HFFc6 (cell line): ENCODE results near the gene HGFAC. TPM values are rescaled to one million over a fixed set of nuclear protein-coding genes. Genes with fewer than 3 reads are reported as not detected.

ENCODE experiments used
- DNase-seq: peaks from one replicate; pipeline ENCODE4 v3.0.0-alpha.2; 2018
- H3K27ac Mint-ChIP-seq: 2 replicates; pipeline ENCODE4 v1.8.0; 2020; ENCODE audit warnings: mild to moderate bottlenecking, mixed read lengths
- H3K27me3 Mint-ChIP-seq: 2 replicates; pipeline ENCODE4 v1.8.0; 2021; ENCODE audit warnings: mild to moderate bottlenecking, moderate library complexity, mixed read lengths; ENCODE audit not compliant: insufficient read depth
- H3K36me3 Mint-ChIP-seq: 2 replicates; pipeline ENCODE4 v1.8.0; 2021; ENCODE audit warnings: low read depth, mixed read lengths
- H3K4me1 Mint-ChIP-seq: 2 replicates; pipeline ENCODE4 v1.8.0; 2020; ENCODE audit warnings: low read depth, mixed read lengths
- H3K4me3 Mint-ChIP-seq: 2 replicates; pipeline ENCODE4 v1.8.0; 2020; ENCODE audit warnings: mild to moderate bottlenecking, moderate library complexity, mixed read lengths
- H3K9me3 Mint-ChIP-seq: 2 replicates; pipeline ENCODE4 v1.8.0; 2020; ENCODE audit warnings: mild to moderate bottlenecking, mixed read lengths
- total RNA-seq, 6 experiments: library from RNA; stranded (reverse); fragmentation: NEBNext Ultra II Directional; extraction: Animal tissue kit (Norgen Biotek cat#: 25700); gene quantifications; 2 replicates in 1 of 6; 3 replicates in 5 of 6; pipeline ENCODE4 v1.2.3, GENCODE V29; 2021
- TF ChIP-seq, protein P1 (sequence below): fragments of 200-600 bp; sonication (generic); IDR thresholded peaks from 2 replicates; pipeline ENCODE4 v1.5.0; 2021; ENCODE audit warnings: antibody characterized with exemption, mild to moderate bottlenecking

HGFAC gene
- total RNA-seq, 6 experiments from 2014 or later, result 0.07 TPM; not detected in 5

DNA sequence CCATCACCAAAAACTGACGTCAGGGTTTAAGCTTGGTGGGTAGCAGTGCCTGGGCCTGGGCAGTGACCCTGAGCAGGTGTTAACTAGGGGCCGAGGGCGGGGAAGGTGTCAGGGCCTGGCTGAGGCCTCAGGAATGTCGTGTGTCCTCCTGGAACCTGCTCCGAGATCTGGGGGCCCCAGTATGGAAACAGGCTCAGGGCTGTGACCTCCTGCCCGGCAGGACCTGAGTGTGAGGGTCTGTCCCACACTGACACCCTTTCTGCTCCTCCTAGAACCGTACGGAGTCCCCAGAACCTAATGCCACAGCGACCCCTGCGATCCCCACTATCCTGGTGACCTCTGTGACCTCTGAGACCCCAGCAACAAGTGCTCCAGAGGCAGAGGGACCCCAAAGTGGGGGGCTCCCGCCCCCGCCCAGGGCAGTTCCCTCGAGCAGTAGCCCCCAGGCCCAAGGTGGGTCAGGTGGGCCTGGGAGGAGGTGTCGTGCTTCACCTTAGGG is 741 bp downstream of the HGFAC start:
- no peak for DNase-seq

DNA sequence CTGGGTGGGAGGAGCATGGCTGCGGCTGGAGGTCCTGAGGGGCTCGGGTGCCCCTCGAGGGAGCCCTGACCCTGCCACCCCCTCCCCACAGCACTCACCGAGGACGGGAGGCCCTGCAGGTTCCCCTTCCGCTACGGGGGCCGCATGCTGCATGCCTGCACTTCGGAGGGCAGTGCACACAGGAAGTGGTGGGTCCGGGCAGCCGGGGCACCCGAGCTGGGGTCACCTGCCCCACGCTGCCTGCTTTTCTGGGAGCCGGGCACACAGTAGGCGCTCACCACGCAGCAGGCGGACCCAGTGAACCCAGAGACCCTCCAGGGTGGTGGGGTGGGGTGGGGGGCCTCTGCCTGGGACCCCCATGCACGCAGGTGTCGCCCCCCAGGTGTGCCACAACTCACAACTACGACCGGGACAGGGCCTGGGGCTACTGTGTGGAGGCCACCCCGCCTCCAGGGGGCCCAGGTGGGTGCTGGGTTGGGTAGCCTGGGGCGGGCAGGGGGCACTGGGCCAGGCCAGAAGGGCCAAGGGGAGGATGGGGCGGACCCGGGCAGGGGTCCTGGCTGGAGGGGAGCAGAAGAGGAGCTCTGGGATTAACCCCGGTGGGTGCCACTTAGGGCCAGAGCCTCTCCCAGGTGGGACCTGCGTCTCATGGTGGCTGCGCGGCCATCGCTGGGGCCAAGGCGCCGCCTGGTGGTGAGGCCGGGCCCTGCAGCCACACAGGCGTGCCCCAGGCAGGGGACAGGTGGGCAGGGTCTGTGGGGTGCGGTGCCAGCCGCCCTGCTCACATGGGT is 1.4 kb downstream of the HGFAC start:
- Mint-ChIP-seq H3K9me3 (no peaks in the 10 kb centered on the region), H3K4me1 (0 out of 2 replicates have a peak, but pooled peaks cover 6% of the 10 kb centered on the region), H3K27me3 (no peaks in the 10 kb centered on the region), H3K27ac (no peak overlapping the region), H3K36me3 (no peaks in the 10 kb centered on the region), H3K4me3 (no peak overlapping the region)
- TF ChIP-seq, protein P1, sequence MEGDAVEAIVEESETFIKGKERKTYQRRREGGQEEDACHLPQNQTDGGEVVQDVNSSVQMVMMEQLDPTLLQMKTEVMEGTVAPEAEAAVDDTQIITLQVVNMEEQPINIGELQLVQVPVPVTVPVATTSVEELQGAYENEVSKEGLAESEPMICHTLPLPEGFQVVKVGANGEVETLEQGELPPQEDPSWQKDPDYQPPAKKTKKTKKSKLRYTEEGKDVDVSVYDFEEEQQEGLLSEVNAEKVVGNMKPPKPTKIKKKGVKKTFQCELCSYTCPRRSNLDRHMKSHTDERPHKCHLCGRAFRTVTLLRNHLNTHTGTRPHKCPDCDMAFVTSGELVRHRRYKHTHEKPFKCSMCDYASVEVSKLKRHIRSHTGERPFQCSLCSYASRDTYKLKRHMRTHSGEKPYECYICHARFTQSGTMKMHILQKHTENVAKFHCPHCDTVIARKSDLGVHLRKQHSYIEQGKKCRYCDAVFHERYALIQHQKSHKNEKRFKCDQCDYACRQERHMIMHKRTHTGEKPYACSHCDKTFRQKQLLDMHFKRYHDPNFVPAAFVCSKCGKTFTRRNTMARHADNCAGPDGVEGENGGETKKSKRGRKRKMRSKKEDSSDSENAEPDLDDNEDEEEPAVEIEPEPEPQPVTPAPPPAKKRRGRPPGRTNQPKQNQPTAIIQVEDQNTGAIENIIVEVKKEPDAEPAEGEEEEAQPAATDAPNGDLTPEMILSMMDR, result peak; percentile 100
- DNase-seq, result no peak

More for the DNA sequence above, 741 bp downstream of the HGFAC start:
- Mint-ChIP-seq H3K4me3 (no peak overlapping the region), H3K27ac (no peak overlapping the region), H3K9me3 (no peaks in the 10 kb centered on the region), H3K27me3 (no peaks in the 10 kb centered on the region), H3K4me1 (0 out of 2 replicates have a peak, but pooled peaks cover 9% of the 10 kb centered on the region), H3K36me3 (no peaks in the 10 kb centered on the region)
- TF ChIP-seq, protein P1, result no peak

DNA sequence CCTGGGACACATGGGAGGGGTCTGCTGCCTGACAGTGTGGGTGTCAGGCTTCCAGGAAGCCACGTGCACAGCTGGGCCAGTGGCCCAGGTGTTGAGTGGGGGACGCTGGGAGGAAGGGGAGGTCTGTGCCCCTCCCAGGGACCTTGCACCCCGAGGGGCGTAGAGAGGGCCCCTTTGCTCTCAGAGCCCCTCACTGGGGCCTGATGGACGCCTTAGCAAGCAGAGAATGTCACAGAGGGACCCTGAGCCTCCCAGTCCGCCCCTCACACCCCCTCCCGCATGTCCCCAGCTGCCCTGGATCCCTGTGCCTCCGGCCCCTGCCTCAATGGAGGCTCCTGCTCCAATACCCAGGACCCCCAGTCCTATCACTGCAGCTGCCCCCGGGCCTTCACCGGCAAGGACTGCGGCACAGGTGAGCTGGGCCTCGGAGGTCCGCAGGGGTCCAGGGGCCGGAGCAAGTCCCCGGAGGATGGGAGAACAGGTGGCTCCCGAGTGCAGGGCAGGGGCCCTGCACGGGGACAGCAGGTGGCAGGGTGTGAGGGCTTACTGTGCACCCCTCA is 2.1 kb downstream of the HGFAC start:
- Mint-ChIP-seq H3K4me1 (0 out of 2 replicates have a peak, but pooled peaks cover 6% of the 10 kb centered on the region), H3K36me3 (no peaks in the 10 kb centered on the region), H3K27me3 (no peaks in the 10 kb centered on the region), H3K9me3 (no peaks in the 10 kb centered on the region), H3K27ac (no peak overlapping the region), H3K4me3 (no peak overlapping the region)
- DNase-seq, result no peak
- TF ChIP-seq, protein P1, result no peak; the same call in none of the 2 replicates

- 0 out of 2 replicates have a peak, but pooled peaks cover 6% of the 10 kb centered on the region for H3K4me1 Mint-ChIP-seq
- H3K4me3 Mint-ChIP-seq, result no peak overlapping the region
- no peak for DNase-seq
- TF ChIP-seq, protein P1, result no peak
- no peaks in the 10 kb centered on the region for H3K36me3 Mint-ChIP-seq
- no peak overlapping the region for H3K27ac Mint-ChIP-seq
- no peaks in the 10 kb centered on the region for H3K9me3 Mint-ChIP-seq
- no peaks in the 10 kb centered on the region for H3K27me3 Mint-ChIP-seq
Measured at GRCh38 chr4:3444351-3445110, 2.8 kb downstream of the HGFAC start.

GRCh38 chr4:3445111-3445820 is 3.5 kb downstream of the HGFAC start:
- Mint-ChIP-seq H3K27ac (no peak overlapping the region), H3K27me3 (no peaks in the 10 kb centered on the region), H3K36me3 (no peaks in the 10 kb centered on the region), H3K4me3 (no peak overlapping the region), H3K9me3 (no peaks in the 10 kb centered on the region), H3K4me1 (0 out of 2 replicates have a peak, but pooled peaks cover 6% of the 10 kb centered on the region)
- DNase-seq, result no peak
- TF ChIP-seq, protein P1, result no peak
